NCI-H2196 (cell line): ENCODE results near the gene WNT6.
A peak's percentile ranks its signal among the peaks of the same experiment; 100 is the strongest.

Source experiments
- DNase-seq: peaks from one replicate; lab custom pipeline; 2025; ENCODE audit not compliant: unreplicated experiment; lab: John Stamatoyannopoulos, UW

Gene WNT6

GRCh38 chr2:218857371-218858137, 2.1 kb upstream of the WNT6 start:
- no peak for DNase-seq

GRCh38 chr2:218858138-218858445, 1.5 kb upstream of the WNT6 start:
- no peak for DNase-seq

GRCh38 chr2:218858671-218859555, 692 bp upstream of the WNT6 start:
- DNase-seq, result no peak

GRCh38 chr2:218859988-218860831, 605 bp downstream of the WNT6 start:
- no peak for DNase-seq

GRCh38 chr2:218860950-218861381, 1.4 kb downstream of the WNT6 start:
- peak; percentile 55 for DNase-seq

GRCh38 chr2:218861645-218862318, 2.2 kb downstream of the WNT6 start:
- DNase-seq, result no peak

- no peak for DNase-seq
These were observed 3.5 kb downstream of the WNT6 start for GRCh38 chr2:218863021-218863520.

- DNase-seq, result no peak
These were observed 5.8 kb downstream of the WNT6 start for GRCh38 chr2:218865396-218865795.

GRCh38 chr2:218865999-218866398, 6.4 kb downstream of the WNT6 start:
- no peak for DNase-seq

- DNase-seq, result no peak
These were observed 8.3 kb downstream of the WNT6 start for GRCh38 chr2:218867900-218868299.

GRCh38 chr2:218869064-218869463, 9.5 kb downstream of the WNT6 start:
- DNase-seq, result no peak

GRCh38 chr2:218870984-218871344, 11.4 kb downstream of the WNT6 start:
- no peak for DNase-seq

- DNase-seq, result no peak
These were observed 12.0 kb downstream of the WNT6 start for GRCh38 chr2:218871345-218872302.

GRCh38 chr2:218872645-218873358, 13.2 kb downstream of the WNT6 start:
- DNase-seq, result no peak

GRCh38 chr2:218873359-218874194, 14.0 kb downstream of the WNT6 start:
- no peak for DNase-seq

GRCh38 chr2:218875692-218876246, 16.2 kb downstream of the WNT6 start:
- no peak for DNase-seq

- peak; percentile 79 for DNase-seq
These were observed 17.1 kb downstream of the WNT6 start for GRCh38 chr2:218876562-218877219.
